KMS-11 (cell line): ENCODE measurements around the gene RPTOR.
A peak's percentile ranks its signal among the peaks of the same experiment; 100 is the strongest.

ENCODE experiments used
- H2AFZ ChIP-seq: fragments of 200-600 bp; sonication (generic); 2 replicates; pipeline ENCODE4 v1.6.1; 2016; ENCODE audit warnings: antibody characterized with exemption, mixed run types, low read depth
- H3K27ac ChIP-seq: fragments of 200-600 bp; sonication (generic); 2 replicates; pipeline ENCODE4 v1.6.1; 2016; ENCODE audit warnings: mild to moderate bottlenecking, mixed run types
- H3K27me3 ChIP-seq: fragments of 200-600 bp; sonication (generic); 2 replicates; pipeline ENCODE4 v1.6.1; 2017; ENCODE audit warnings: mild to moderate bottlenecking, low read depth, mixed run types, moderate library complexity; ENCODE audit not compliant: insufficient read depth
- H3K36me3 ChIP-seq: fragments of 200-600 bp; sonication (generic); 2 replicates; pipeline ENCODE4 v1.6.1; 2017; ENCODE audit warnings: mild to moderate bottlenecking, mixed run types; ENCODE audit not compliant: insufficient read depth
- H3K4me1 ChIP-seq: fragments of 200-600 bp; sonication (generic); 2 replicates; pipeline ENCODE4 v1.6.1; 2016; ENCODE audit warnings: mild to moderate bottlenecking, low read depth, mixed run types; ENCODE audit not compliant: poor library complexity, severe bottlenecking
- H3K4me2 ChIP-seq: fragments of 200-600 bp; sonication (generic); 2 replicates; pipeline ENCODE4 v1.7.0; 2016; ENCODE audit warnings: mild to moderate bottlenecking, mixed run types
- H3K4me3 ChIP-seq: fragments of 200-600 bp; sonication (generic); IDR thresholded peaks from 2 replicates; pipeline ENCODE4 v1.6.1; 2017; ENCODE audit warnings: low read depth, low read length, mixed read lengths; ENCODE audit not compliant: insufficient read depth
- H3K79me2 ChIP-seq: fragments of 200-600 bp; sonication (generic); 2 replicates; pipeline ENCODE4 v1.6.1; 2016; ENCODE audit warnings: low read depth, mixed run types; ENCODE audit not compliant: insufficient read depth
- H3K9ac ChIP-seq: fragments of 200-600 bp; sonication (generic); 2 replicates; pipeline ENCODE4 v1.6.1; 2016; ENCODE audit warnings: mild to moderate bottlenecking, mixed run types
- H4K20me1 ChIP-seq: fragments of 200-600 bp; sonication (generic); 2 replicates; pipeline ENCODE4 v1.6.1; 2016; ENCODE audit warnings: mild to moderate bottlenecking, mixed run types; ENCODE audit not compliant: insufficient read depth
- CTCF ChIP-seq: fragments of 200-600 bp; sonication (generic); conservative IDR thresholded peaks from 2 replicates; pipeline ENCODE4 v1.6.1; 2017; ENCODE audit warnings: low read depth, mild to moderate bottlenecking, antibody characterized with exemption, low read length, moderate library complexity, mixed read lengths

RPTOR gene

GRCh38 chr17:80727409-80727755, 182.7 kb downstream of the RPTOR start:
- no peaks in the 10 kb centered on the region for H4K20me1 ChIP-seq
- H2AFZ ChIP-seq = no peak overlapping the region
- no peak overlapping the region for H3K9ac ChIP-seq
- H3K4me2 ChIP-seq = no peak overlapping the region
- no peak overlapping the region for H3K27ac ChIP-seq
- H3K4me3 ChIP-seq = no peak overlapping the region
- H3K36me3 ChIP-seq = no peaks in the 10 kb centered on the region
- peaks cover 16% of the 10 kb centered on the region for H3K4me1 ChIP-seq
- peaks cover 7% of the 10 kb centered on the region; the same call in 1 of the 2 replicates for H3K79me2 ChIP-seq
- no peaks in the 10 kb centered on the region for H3K27me3 ChIP-seq
- TF ChIP-seq CTCF = no peak

GRCh38 chr17:80729016-80729415, 184.4 kb downstream of the RPTOR start:
- Histone ChIP-seq H3K4me1 (peaks cover 16% of the 10 kb centered on the region), H3K9ac (no peak overlapping the region), H3K79me2 (peaks cover 7% of the 10 kb centered on the region; the same call in 1 of the 2 replicates), H3K27ac (no peak overlapping the region), H3K27me3 (no peaks in the 10 kb centered on the region), H3K4me2 (no peak overlapping the region), H2AFZ (no peak overlapping the region), H3K4me3 (no peak overlapping the region), H4K20me1 (no peaks in the 10 kb centered on the region), H3K36me3 (no peaks in the 10 kb centered on the region)
- TF ChIP-seq CTCF = no peak

- no peak overlapping the region for H3K4me2 ChIP-seq
- peaks cover 7% of the 10 kb centered on the region; the same call in 1 of the 2 replicates for H3K79me2 ChIP-seq
- H2AFZ ChIP-seq = no peak overlapping the region
- H3K36me3 ChIP-seq = no peaks in the 10 kb centered on the region
- H3K4me1 ChIP-seq = peaks cover 16% of the 10 kb centered on the region
- H3K27ac ChIP-seq = no peak overlapping the region
- no peak for TF ChIP-seq CTCF
- H3K9ac ChIP-seq = no peak overlapping the region
- H3K4me3 ChIP-seq = no peak overlapping the region
- H3K27me3 ChIP-seq = no peaks in the 10 kb centered on the region
- H4K20me1 ChIP-seq = no peaks in the 10 kb centered on the region
Observed at GRCh38 chr17:80729761-80730160, 185.1 kb downstream of the RPTOR start.

DNA sequence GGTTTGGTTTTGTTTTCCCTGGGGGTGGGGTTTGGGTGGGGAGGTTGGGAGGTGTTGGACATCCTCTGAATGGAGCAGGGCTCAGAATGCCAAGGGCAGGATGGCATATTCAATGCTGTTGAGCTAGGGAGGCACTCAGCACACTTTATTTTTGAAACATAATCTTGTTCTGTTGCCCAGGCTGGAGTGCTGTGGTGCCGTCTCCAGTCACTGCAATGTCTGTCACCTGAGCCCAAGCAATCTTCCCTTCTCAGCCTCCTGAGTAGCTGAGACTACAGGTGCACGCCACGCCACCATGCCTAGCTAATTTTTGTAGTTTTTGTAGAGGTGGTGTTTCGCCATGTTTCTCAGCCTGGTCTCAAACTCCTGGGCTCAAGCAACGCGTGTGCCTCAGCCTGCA, 186.1 kb downstream of the RPTOR start:
- peak overlapping the region; percentile 50; the same call in 1 of the 2 replicates for H3K4me2 ChIP-seq
- peaks cover 16% of the 10 kb centered on the region for H3K4me1 ChIP-seq
- no peak overlapping the region for H3K4me3 ChIP-seq
- H3K27ac ChIP-seq = peak overlapping the region; percentile 81
- peak overlapping the region; percentile 40; the same call in 1 of the 2 replicates for H2AFZ ChIP-seq
- no peaks in the 10 kb centered on the region for H4K20me1 ChIP-seq
- H3K9ac ChIP-seq = peak overlapping the region; percentile 60; the same call in 1 of the 2 replicates
- TF ChIP-seq CTCF = no peak
- peaks cover 2% of the 10 kb centered on the region; the same call in 1 of the 2 replicates for H3K79me2 ChIP-seq
- H3K27me3 ChIP-seq = no peaks in the 10 kb centered on the region
- no peaks in the 10 kb centered on the region for H3K36me3 ChIP-seq
